Measurements from ENCODE around the gene PDE6B.
"Not testable (repeated sequence)": the region's sequence is repeated elsewhere in the genome, so short reads cannot be mapped to it uniquely, and the experiment has no call there.

PDE6B gene

GRCh38 chr4:632926-633325, 7.6 kb downstream of the PDE6B start:
- DNase-seq = no peak
- in situ Hi-C loops (cut with MboI; ENCODE audit: low pct_unique_long_range_greater_than_20kb, low sequenced_read_pairs) = no loop called here

GRCh38 chr4:633406-633805, 8.0 kb downstream of the PDE6B start:
- no peak for DNase-seq
- in situ Hi-C loops (cut with MboI; ENCODE audit: low pct_unique_long_range_greater_than_20kb, low sequenced_read_pairs) = no loop called here

DNA sequence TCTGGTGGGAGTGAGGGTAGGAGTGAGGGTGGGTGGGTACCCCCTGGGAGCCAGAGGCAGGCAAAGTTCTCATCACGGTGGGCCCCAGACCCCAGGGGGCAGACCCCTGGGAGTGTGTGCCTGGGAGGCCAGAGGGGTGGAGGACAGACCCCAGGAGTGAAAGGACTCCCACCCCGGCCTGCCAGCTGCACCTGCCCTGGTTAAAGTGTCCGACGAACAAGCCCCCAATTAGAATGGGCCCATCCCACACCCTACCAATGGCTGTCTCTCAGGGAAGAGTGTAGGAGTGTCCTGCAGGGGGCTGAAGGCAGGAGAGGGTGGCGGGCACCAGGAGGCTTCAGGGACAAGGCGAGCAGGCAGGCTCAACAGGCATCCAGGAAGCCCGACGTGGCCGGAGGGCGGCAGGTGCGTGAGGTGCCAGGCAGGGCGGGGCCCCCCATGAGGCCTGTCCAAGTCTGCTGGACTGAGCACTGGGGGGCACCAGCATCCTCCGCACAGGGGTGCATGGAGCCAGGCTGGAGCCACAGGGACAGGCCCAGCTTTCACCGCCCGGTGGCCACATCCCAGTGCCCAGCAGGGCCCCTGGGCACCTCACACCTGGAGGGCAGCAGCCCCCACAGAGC, 8.7 kb downstream of the PDE6B start:
- in situ Hi-C loops (cut with MboI; ENCODE audit: low pct_unique_long_range_greater_than_20kb, low sequenced_read_pairs) = no loop called here
- no peak for DNase-seq

- DNase-seq = no peak
- in situ Hi-C loops (cut with MboI; ENCODE audit: low pct_unique_long_range_greater_than_20kb, low sequenced_read_pairs) = no loop called here
These were observed 9.2 kb downstream of the PDE6B start for GRCh38 chr4:634599-634985.

DNA sequence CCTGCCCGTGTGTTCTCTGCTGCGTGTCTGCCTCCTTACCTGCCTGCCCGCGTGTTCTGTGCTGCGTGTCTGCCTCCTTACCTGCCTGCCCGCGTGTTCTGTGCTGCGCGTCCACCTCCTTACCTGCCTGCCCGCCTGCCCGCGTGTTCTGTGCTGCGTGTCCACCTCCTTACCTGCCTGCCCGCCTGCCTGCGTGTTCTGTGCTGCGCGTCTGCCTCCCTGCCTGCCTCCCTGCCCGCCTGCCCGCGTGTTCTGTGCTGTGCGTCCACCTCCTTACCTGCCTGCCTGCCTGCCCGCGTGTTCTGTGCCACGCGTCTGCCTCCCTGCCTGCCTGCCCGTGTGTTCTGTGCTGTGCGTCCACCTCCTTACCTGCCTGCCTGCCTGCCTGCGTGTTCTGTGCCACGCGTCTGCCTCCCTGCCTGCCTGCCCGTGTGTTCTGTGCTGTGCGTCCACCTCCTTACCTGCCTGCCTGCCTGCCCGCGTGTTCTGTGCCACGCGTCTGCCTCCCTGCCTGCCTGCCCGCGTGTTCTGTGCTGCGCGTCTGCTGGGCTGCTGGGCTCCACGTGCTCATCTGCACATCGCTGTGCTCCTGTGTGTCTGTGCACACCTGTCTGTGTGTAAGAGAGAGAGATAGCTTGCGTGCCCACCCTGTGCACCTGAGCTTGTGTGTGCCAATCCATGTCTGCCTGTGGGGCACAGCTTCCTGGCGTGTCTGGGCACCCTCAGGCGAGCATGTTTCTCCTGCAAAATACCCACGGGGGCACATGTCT, 9.9 kb downstream of the PDE6B start:
- in situ Hi-C loops (cut with MboI; ENCODE audit: low pct_unique_long_range_greater_than_20kb, low sequenced_read_pairs); DNase-seq: not testable (repeated sequence)

DNA sequence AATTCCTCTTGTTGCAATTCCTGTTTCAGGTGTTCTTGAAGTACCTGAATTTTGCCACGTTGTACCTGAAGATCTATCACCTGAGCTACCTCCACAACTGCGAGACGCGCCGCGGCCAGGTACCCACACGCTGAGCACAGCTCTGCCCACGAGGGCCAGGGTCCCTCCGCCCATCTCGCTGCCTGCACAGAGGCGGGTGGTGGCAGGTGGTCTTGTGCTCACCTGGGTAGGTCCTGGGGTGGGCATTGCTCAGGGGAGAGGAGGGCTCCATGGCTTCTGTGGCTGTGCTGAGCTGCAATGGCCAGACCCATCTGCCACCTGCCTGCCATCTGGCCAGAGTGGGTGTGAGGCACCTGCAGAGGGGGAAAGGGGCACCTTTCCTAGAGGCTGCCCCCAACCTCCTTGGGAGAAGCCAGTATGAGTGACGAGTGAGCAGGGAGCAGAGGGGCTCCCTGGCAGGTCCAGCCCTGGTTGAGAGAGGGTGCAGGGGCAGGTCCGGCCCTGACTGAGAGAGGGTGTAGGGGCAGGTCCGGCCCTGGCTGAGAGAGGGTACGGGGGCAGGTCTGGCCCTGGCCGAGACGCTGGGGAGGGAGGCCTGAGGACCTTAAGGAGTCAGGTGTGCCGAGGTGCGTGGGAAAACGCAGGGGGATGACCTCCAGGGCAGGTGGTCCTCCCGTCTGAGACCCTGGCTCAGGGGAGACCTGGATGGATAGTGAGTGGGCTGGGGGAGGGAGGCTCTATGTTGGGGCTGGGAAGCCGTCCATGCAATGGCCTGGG, 10.7 kb downstream of the PDE6B start:
- in situ Hi-C loops (cut with MboI; ENCODE audit: low pct_unique_long_range_greater_than_20kb, low sequenced_read_pairs) = no loop called here
- DNase-seq = no peak

DNA sequence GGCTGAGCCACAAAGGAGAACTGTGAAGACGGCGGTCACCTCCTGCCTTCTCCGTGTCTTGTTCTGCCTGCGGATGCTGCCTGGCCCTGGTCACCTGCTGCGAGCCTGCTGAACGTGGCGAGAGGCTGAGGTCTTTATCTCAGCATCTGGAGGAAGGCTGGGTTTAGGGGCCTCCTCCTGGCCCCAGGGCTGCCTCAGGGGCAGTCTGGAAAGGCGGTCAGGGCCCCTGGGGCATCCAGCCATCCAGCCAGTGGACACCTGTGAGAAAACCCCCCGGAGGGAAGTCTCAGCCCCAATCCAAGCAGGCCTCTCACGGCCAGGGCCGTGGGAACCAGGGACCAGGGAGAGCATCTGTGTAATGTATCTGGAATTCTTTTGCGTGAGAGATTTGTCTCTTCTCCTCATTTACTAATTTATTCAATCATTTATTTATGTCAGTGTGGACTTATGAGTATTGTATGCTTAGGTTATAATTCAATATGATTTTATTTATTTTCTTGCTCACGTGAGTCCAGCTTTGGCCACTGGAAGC, 11.3 kb downstream of the PDE6B start:
- no peak for DNase-seq
- in situ Hi-C loops (cut with MboI; ENCODE audit: low pct_unique_long_range_greater_than_20kb, low sequenced_read_pairs) = no loop called here

DNA sequence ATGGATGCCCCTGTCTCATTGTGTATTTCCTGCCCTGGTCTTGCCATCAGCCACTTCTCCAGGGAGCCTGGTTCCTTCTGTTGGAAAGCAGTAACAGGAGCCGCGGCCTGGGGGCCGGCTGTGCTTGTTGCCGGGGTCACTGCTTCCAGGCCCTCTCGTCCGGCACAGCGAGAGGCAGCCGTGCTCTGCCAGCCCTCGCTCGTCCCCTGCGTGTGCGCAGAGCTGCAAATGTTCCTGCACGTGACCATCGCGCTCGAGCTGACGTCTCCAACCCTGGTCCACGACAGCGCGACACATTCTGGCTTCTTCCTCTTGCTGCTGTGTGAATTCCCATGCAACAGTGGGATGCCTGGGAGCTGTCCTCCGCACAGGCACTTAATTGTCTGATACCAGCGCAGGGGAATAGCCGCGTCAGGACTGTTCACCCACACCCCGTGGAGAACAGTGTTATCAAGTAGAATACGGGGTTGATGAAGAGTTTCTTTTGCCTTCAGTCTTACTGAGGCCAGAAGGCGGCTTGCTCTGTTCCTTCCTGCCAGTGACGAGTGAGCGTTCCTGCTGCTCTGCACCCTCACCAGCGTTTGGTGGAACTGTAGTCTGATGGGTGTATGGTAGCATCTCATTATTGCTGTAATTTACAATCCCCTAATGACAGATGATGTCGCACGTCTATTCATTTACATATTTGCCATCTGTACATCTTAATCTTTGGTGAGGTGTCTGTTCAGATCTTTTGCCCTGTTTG, 12.3 kb downstream of the PDE6B start:
- in situ Hi-C loops (cut with MboI; ENCODE audit: low pct_unique_long_range_greater_than_20kb, low sequenced_read_pairs) = no loop called here
- no peak for DNase-seq

DNA sequence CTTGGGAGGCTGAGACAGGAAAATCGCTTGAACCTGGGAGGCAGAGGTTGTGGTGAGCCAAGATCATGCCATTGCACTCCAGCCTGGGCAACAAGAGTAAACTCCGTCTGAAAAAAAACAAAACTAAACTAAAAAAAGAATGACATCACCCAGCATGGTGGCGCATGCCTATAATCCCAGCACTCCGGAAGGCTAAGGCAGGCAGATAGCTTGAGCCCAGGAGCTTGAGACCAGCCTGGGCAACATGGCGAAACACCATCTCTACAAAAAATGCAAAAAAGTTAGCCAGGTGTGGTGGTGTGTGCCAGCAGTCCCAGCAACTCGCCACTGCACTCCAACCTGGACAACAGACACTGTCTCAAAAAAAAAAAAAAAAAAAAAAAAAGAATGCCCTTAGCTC, 17.0 kb downstream of the PDE6B start:
- in situ Hi-C loops (cut with MboI; ENCODE audit: low pct_unique_long_range_greater_than_20kb, low sequenced_read_pairs); DNase-seq: not testable (repeated sequence)

DNA sequence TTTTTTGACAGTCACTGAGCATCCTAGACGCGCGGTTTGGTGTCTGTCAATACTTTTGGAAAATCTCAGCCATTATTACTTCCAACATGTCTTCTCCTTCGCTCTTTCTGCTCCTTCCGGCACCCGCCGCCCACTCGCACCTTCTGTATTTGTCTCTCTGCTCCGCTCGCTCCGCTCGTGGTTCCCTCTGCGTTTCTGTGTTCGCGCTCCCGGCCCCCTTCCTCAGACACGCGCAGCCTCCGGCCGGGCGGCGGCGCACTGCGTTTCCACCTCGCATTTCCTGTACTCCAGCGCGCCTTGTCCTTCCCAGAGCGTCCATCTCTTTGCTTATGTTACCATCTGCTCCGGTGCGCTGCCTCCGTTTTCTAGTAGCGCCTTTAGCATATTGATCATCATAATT, 21.1 kb downstream of the PDE6B start:
- in situ Hi-C loops (cut with MboI; ENCODE audit: low pct_unique_long_range_greater_than_20kb, low sequenced_read_pairs) = no loop called here
- no peak for DNase-seq

DNA sequence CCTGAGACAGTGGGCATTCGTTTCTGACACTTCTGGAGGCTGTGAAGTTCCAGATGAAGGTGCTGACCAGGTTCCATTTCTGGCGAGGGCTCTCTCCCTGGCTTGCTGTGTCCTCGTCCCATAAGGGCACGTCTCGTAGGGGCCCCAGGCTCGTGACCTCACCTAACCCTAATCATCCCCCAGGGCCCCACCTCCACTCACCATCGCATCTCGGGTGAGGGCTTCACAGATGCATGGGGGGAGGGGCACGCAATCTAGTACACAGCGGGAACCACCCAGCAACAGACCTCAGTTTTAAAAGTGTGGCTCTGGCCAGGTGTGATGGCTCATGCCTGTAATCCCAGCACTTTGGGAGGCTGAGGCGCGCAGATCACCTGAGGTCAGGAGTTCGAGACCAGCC, 22.1 kb downstream of the PDE6B start:
- no peak for DNase-seq
- in situ Hi-C loops (cut with MboI; ENCODE audit: low pct_unique_long_range_greater_than_20kb, low sequenced_read_pairs) = no loop called here

GRCh38 chr4:648579-649292, 23.4 kb downstream of the PDE6B start:
- in situ Hi-C loops (cut with MboI; ENCODE audit: low pct_unique_long_range_greater_than_20kb, low sequenced_read_pairs) = no loop called here
- DNase-seq = no peak

DNA sequence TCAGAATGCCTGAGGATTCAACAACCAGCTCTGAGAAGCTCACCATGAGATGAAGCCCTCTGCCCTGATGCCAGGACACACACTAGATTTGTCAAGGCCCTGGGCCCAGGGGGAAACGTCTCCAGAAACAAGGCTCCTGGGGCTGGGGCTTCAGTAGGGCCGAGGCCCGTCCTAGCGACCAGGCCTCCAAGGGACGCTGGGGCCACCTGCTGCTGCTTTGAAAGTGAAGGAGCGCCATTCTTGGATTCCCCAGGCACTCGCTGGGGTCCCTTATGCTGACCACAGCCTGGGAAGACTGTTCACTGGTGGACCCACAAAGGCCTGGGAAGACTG, 23.9 kb downstream of the PDE6B start:
- in situ Hi-C loops (cut with MboI; ENCODE audit: low pct_unique_long_range_greater_than_20kb, low sequenced_read_pairs) = no loop called here

DNA sequence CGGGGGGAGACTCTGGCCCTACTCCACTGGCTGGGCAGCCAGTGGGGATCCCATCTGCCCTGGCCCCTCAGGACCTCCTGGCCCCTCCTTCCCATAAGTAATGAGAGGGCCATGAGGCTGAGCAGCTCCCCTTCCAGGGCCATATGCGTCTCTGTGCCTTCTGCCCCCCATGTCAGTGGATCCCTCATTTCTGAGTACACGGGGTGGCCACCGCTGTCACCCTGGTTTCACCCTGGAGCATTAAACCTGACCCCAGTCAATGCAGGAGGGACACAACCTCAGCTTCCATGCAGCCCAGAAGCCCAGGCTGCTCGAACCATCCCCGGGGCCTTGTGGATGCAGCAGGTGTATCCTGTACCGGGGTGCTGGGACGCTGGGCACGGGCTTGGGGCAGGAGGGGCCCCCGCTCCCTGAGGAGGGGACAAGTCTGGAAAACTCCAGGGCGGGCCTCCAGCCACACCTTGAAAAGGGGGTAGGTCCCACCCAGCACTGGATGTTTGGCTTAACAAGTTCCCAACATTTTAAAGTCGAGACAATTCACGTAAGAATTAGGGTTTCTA, 24.5 kb downstream of the PDE6B start:
- in situ Hi-C loops (cut with MboI; ENCODE audit: low pct_unique_long_range_greater_than_20kb, low sequenced_read_pairs) = no loop called here
- DNase-seq = no peak

More for the DNA sequence above, 23.9 kb downstream of the PDE6B start:
- no peak for DNase-seq

GRCh38 chr4:650461-650860, 25.1 kb downstream of the PDE6B start:
- in situ Hi-C loops (cut with MboI; ENCODE audit: low pct_unique_long_range_greater_than_20kb, low sequenced_read_pairs) = no loop called here
- no peak for DNase-seq

- DNase-seq = no peak
- in situ Hi-C loops (cut with MboI; ENCODE audit: low pct_unique_long_range_greater_than_20kb, low sequenced_read_pairs) = no loop called here
These were observed 25.8 kb downstream of the PDE6B start for GRCh38 chr4:650951-651883.

GRCh38 chr4:651884-652642, 26.7 kb downstream of the PDE6B start:
- no peak for DNase-seq
- in situ Hi-C loops (cut with MboI; ENCODE audit: low pct_unique_long_range_greater_than_20kb, low sequenced_read_pairs) = no loop called here
